ENCODE data around the gene CRLF1.

CRLF1 gene

GRCh38 chr19:18636183-18636968 lies 29.8 kb upstream of the CRLF1 start:
- peak; percentile 95 for DNase-seq (ENCODE audit: low read depth)

GRCh38 chr19:18635831-18636182 lies 29.2 kb upstream of the CRLF1 start:
- no peak for DNase-seq (ENCODE audit: low read depth)

GRCh38 chr19:18634612-18635297 lies 28.2 kb upstream of the CRLF1 start:
- DNase-seq (ENCODE audit: low read depth): no peak

GRCh38 chr19:18633321-18633720 lies 26.7 kb upstream of the CRLF1 start:
- DNase-seq (ENCODE audit: low read depth): no peak

- DNase-seq (ENCODE audit: low read depth): peak; percentile 47
Observed at GRCh38 chr19:18629166-18630088, 22.8 kb upstream of the CRLF1 start.

GRCh38 chr19:18626906-18627305 lies 20.3 kb upstream of the CRLF1 start:
- DNase-seq (ENCODE audit: low read depth): peak; percentile 32

- DNase-seq (ENCODE audit: low read depth): no peak
Observed at GRCh38 chr19:18620902-18621301, 14.3 kb upstream of the CRLF1 start.

GRCh38 chr19:18620311-18620710 lies 13.7 kb upstream of the CRLF1 start:
- no peak for DNase-seq (ENCODE audit: low read depth)

GRCh38 chr19:18618236-18618635 lies 11.6 kb upstream of the CRLF1 start:
- DNase-seq (ENCODE audit: low read depth): no peak

- DNase-seq (ENCODE audit: low read depth): no peak
Observed at GRCh38 chr19:18617562-18617961, 11.0 kb upstream of the CRLF1 start.

GRCh38 chr19:18616023-18616422 lies 9.4 kb upstream of the CRLF1 start:
- no peak for DNase-seq (ENCODE audit: low read depth)

- DNase-seq (ENCODE audit: low read depth): no peak
Observed at GRCh38 chr19:18613589-18614234, 7.1 kb upstream of the CRLF1 start.

- no peak for DNase-seq (ENCODE audit: low read depth)
Observed at GRCh38 chr19:18612772-18613588, 6.4 kb upstream of the CRLF1 start, which contains the start of gene TMEM59L. TMEM59L (plus strand) TSS chr19:18612870; CDS start chr19:18612959, 89 bp downstream.

- no peak for DNase-seq (ENCODE audit: low read depth)
Observed at GRCh38 chr19:18612051-18612771, 5.6 kb upstream of the CRLF1 start.

- DNase-seq (ENCODE audit: low read depth): no peak
Observed at GRCh38 chr19:18611327-18612050, 4.9 kb upstream of the CRLF1 start.

GRCh38 chr19:18610556-18611326 lies 4.1 kb upstream of the CRLF1 start:
- DNase-seq (ENCODE audit: low read depth): no peak

- no peak for DNase-seq (ENCODE audit: low read depth)
Observed at GRCh38 chr19:18610245-18610555, 3.6 kb upstream of the CRLF1 start.

- no peak for DNase-seq (ENCODE audit: low read depth)
Observed at GRCh38 chr19:18609717-18610051, 3.1 kb upstream of the CRLF1 start.
